Common myeloid progenitor, CD34-positive (primary cell): ENCODE measurements around the gene ACADSB. TPM values are rescaled to one million over a fixed set of nuclear protein-coding genes. Genes with fewer than 3 reads are reported as not detected.

Experiments
- CTCF ChIA-PET: fragments of 350-600 bp; sonication (Branson Sonifier 250); formaldehyde crosslinking; loops from one replicate; lab custom pipeline; 2021; ENCODE audit warnings: antibody characterized with exemption; lab: Charles Lee
- POLR2A ChIA-PET: fragments of 350-600 bp; sonication (Branson Sonifier 250); formaldehyde crosslinking; loops from one replicate; lab custom pipeline; 2021; ENCODE audit warnings: antibody characterized with exemption; lab: Charles Lee
- DNase-seq, 3 donors: peaks; one replicate each; pipeline versions ENCODE4 v3.0.0 to v3.0.0-alpha.2; 2013
- H3K27ac ChIP-seq, 2 experiments: 1 replicate in 1 of 2; 2 replicates in 1 of 2; pipeline ENCODE4 v1.7.0; 2013; ENCODE audit warnings: inconsistent platforms in 2 of 2, low read length in 2 of 2, mild to moderate bottlenecking in 2 of 2, low read depth in 1 of 2, moderate library complexity in 1 of 2; ENCODE audit not compliant: severe bottlenecking in 2 of 2, insufficient read depth in 1 of 2, poor library complexity in 1 of 2
- H3K27me3 ChIP-seq, 5 experiments: replicated peaks in 2 of 5; 1 replicate in 3 of 5; 2 replicates in 2 of 5; pipeline versions ENCODE4 v1.6.1 to v1.7.0; 2013; ENCODE audit warnings: low read length in 4 of 5, mild to moderate bottlenecking in 2 of 5, moderate library complexity in 2 of 5, inconsistent platforms in 1 of 5; ENCODE audit not compliant: insufficient read depth in 5 of 5, control insufficient read depth in 4 of 5
- H3K36me3 ChIP-seq, 4 experiments: 1 replicate in 2 of 4; 2 replicates in 2 of 4; pipeline versions ENCODE4 v1.6.1 to v1.7.0; 2013; ENCODE audit warnings: low read length in 3 of 4, control low read depth in 1 of 4, mild to moderate bottlenecking in 1 of 4; ENCODE audit not compliant: control insufficient read depth in 4 of 4, insufficient read depth in 4 of 4
- H3K4me1 ChIP-seq, 4 experiments: 1 replicate in 3 of 4; 2 replicates in 1 of 4; pipeline versions ENCODE4 v1.6.1 to v1.7.1; 2013; ENCODE audit warnings: low read length in 3 of 4, mild to moderate bottlenecking in 3 of 4, control low read depth in 1 of 4, inconsistent platforms in 1 of 4, moderate library complexity in 1 of 4; ENCODE audit not compliant: control insufficient read depth in 4 of 4, insufficient read depth in 4 of 4; ENCODE audit errors: control extremely low read depth in 1 of 4
- H3K4me3 ChIP-seq, 7 experiments: 1 replicate in 4 of 7; 2 replicates in 3 of 7; pipeline versions ENCODE4 v1.5.1 to v1.7.0; 2013; ENCODE audit warnings: mild to moderate bottlenecking in 7 of 7, low read length in 6 of 7, moderate library complexity in 6 of 7, inconsistent platforms in 2 of 7, low read depth in 2 of 7, control low read depth in 1 of 7; ENCODE audit not compliant: insufficient read depth in 4 of 7, control insufficient read depth in 1 of 7; ENCODE audit errors: extremely low read depth in 1 of 7
- H3K9me3 ChIP-seq, 5 experiments: 1 replicate in 4 of 5; 2 replicates in 1 of 5; pipeline versions ENCODE4 v1.6.1 to v1.7.1; 2013; ENCODE audit warnings: low read length in 4 of 5, mild to moderate bottlenecking in 2 of 5, inconsistent platforms in 1 of 5, low read depth in 1 of 5, moderate library complexity in 1 of 5; ENCODE audit not compliant: control insufficient read depth in 4 of 5, insufficient read depth in 2 of 5; ENCODE audit errors: control extremely low read depth in 1 of 5
- WGBS: methylation state at CpG from one replicate; pipeline ENCODE4 v1.1.5; 2013; ENCODE audit not compliant: insufficient coverage; 5-methylcytosine and 5-hydroxymethylcytosine counted together
- polyA plus RNA-seq: library from polyadenylated mRNA; unstranded; fragments of 120-200 nt; gene quantifications from one replicate; pipeline ENCODE4 v1.2.1, GENCODE V29; 2013

ACADSB gene
- 12.9 TPM for polyA plus RNA-seq

- CTCF ChIA-PET: interaction anchor here (1.0 to 5.0 kb wide), 2 partner anchors 27 to 37 kb away, joined by 3 to 32 read pairs; partner anchors contain the start of gene PSTK
Observed at GRCh38 chr10:123008355-123009104, at the start of gene ACADSB, which contains the start of gene IKZF5. Gene ACADSB, plus strand, starts transcription at chr10:123009006. Its CDS starts 24 bp downstream, at chr10:123009030. Gene IKZF5, minus strand, starts transcription at chr10:123008795. Its CDS starts 10,170 bp downstream, at chr10:122998625.

GRCh38 chr10:122962405-122962804, 46.4 kb upstream of the ACADSB start:
- peaks cover 0 to 26% (median 13%) of the 10 kb centered on the region in 5 experiments for H3K9me3 ChIP-seq
- DNase-seq: no peak
- no peaks in the 10 kb centered on the region for H3K4me1 ChIP-seq
- peaks cover 0 to 2% (median 0%) of the 10 kb centered on the region in 5 experiments for H3K27me3 ChIP-seq
- no peak overlapping the region for H3K27ac ChIP-seq
- H3K4me3 ChIP-seq: no peak overlapping the region
- ChIA-PET CTCF (no interaction called here), POLR2A (no interaction called here)
- 76% methylated on average over 2 of the region's 3 CpGs for WGBS
- H3K36me3 ChIP-seq: no peaks in the 10 kb centered on the region

More at GRCh38 chr10:123008355-123009104, at the start of gene ACADSB, which contains the start of gene IKZF5:
- no peaks in the 10 kb centered on the region for H3K9me3 ChIP-seq
- peaks cover 0 to 8% (median 0%) of the 10 kb centered on the region in 4 experiments for H3K36me3 ChIP-seq
- DNase-seq: peak; percentile 98 to 99 (median 99)
- H3K4me3 ChIP-seq: peak within 1 kb of the TSS; percentile 65 to 97 (median 93)
- H3K27me3 ChIP-seq: no peaks in the 10 kb centered on the region
- peaks cover 10 to 31% (median 22%) of the 10 kb centered on the region in 4 experiments for H3K4me1 ChIP-seq
- POLR2A ChIA-PET: interaction anchor here (1.4 kb wide), 1 partner anchor 27 kb away, joined by 6 read pairs; no protein-coding TSS in a partner anchor
- 0% methylated on average over 60 of the region's 68 CpGs for WGBS
- peak within 1 kb of the TSS; percentile 76 to 92 for H3K27ac ChIP-seq

DNA sequence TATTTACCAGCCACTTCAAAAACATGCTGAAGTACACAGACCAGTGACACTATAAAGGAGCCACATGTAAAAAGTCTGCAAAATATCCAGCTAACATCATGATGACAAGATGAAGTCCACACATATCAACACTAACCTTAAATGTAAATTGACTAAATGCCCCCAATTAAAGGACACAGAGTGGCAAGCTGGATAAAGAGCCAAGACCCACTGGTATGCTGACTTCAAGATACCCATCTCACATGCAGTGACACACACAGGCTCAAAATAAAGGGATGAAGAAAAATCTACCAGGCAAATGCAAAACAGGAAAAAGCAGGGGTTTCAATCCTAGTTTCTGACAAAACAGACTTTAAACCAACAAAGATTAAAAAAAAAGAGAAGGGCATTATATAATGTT, 41.9 kb upstream of the ACADSB start:
- Histone ChIP-seq H3K36me3 (no peaks in the 10 kb centered on the region), H3K4me1 (no peaks in the 10 kb centered on the region), H3K27ac (no peak overlapping the region), H3K27me3 (no peaks in the 10 kb centered on the region), H3K4me3 (no peak overlapping the region), H3K9me3 (peaks cover 0 to 36% (median 16%) of the 10 kb centered on the region in 5 experiments)
- DNase-seq: peak in 2 of 3 donors; percentile 14 to 25
- CTCF ChIA-PET: interaction anchor here (1.5 kb wide), 1 partner anchor 13 kb away, joined by 5 read pairs; the partner anchor contains the start of gene PSTK
- POLR2A ChIA-PET: no interaction called here

DNA sequence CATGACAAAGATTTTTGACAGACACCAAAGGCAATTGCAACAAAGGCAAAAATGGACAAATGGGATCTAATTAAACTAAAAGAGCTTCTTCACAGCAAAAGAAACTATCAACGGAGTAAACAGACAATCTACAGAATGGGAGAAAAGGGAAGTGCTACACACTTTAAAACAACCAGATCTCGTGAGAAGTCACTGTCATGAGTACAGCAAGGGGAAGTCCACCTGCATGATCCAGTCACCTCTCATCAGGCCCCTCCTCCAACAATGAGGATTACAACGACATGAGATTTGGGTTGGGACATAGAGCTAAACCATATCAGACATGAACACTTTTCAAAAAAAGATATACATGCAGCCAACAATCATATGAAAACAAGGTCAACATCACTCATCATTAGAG, 40.1 kb upstream of the ACADSB start:
- CTCF ChIA-PET: no interaction called here
- no peak overlapping the region for H3K4me3 ChIP-seq
- no peaks in the 10 kb centered on the region for H3K36me3 ChIP-seq
- H3K9me3 ChIP-seq: peaks cover 0 to 34% (median 16%) of the 10 kb centered on the region in 5 experiments
- H3K27ac ChIP-seq: no peak overlapping the region
- no peak for DNase-seq
- POLR2A ChIA-PET: no interaction called here
- no peaks in the 10 kb centered on the region for H3K4me1 ChIP-seq
- no peaks in the 10 kb centered on the region for H3K27me3 ChIP-seq
- whole genome bisulfite sequencing: no CpG with 5 or more reads among the region's 3 CpGs

DNA sequence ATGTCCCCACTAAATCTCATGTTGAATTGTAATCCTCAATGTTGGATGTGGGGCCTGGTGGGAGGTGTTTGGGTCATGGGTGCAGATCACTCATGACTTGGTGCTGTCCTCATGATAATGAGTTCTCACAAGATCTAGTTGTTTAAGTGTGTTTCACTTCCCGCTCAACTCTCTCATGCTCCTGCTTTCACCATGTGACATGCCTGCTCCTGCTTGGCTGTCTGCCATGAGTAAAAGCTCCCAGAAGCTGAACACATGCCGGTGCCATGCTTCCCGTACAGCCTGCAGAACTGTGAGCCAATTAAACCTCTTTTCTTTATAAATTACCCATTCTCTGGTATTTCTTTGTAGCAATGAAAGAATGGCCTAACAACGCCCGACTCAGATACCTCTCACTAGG, 34.8 kb upstream of the ACADSB start:
- ChIA-PET CTCF (no interaction called here), POLR2A (no interaction called here)
- H3K27ac ChIP-seq: no peak overlapping the region
- 100% methylated on average over 3 of the region's 5 CpGs for WGBS
- DNase-seq: no peak
- no peaks in the 10 kb centered on the region for H3K4me1 ChIP-seq
- H3K27me3 ChIP-seq: no peaks in the 10 kb centered on the region
- H3K9me3 ChIP-seq: no peaks in the 10 kb centered on the region
- no peaks in the 10 kb centered on the region for H3K36me3 ChIP-seq
- H3K4me3 ChIP-seq: no peak overlapping the region

GRCh38 chr10:122974543-122975064, 34.2 kb upstream of the ACADSB start:
- WGBS: 78% methylated on average over 1 of the region's 3 CpGs
- Histone ChIP-seq H3K4me1 (peaks cover 0 to 3% (median 1%) of the 10 kb centered on the region in 4 experiments), H3K27ac (no peak overlapping the region), H3K27me3 (no peaks in the 10 kb centered on the region), H3K9me3 (no peaks in the 10 kb centered on the region), H3K4me3 (no peak overlapping the region), H3K36me3 (no peaks in the 10 kb centered on the region)
- no peak for DNase-seq
- POLR2A ChIA-PET: no interaction called here
- CTCF ChIA-PET: no interaction called here
